Mesothelial cell of epicardium (in vitro differentiated cells): ENCODE results near the gene KCNK17. TPM values are rescaled to one million over a fixed set of nuclear protein-coding genes. Genes with fewer than 3 reads are reported as not detected.
"Not testable (repeated sequence)": the region's sequence is repeated elsewhere in the genome, so short reads cannot be mapped to it uniquely, and the experiment has no call there.

Source experiments
- DNase-seq, 2 experiments: peaks; one replicate each; pipeline ENCODE4 v3.0.0; 2021; ENCODE audit warnings: low spot score in 2 of 2; ENCODE audit not compliant: unreplicated experiment in 2 of 2
- H3K27ac Mint-ChIP-seq: 2 replicates; pipeline ENCODE4 v1.8.0; 2021; ENCODE audit warnings: mixed read lengths
- H3K27me3 Mint-ChIP-seq: 2 replicates; pipeline ENCODE4 v1.8.0; 2021; ENCODE audit warnings: low read depth, mixed read lengths
- H3K36me3 Mint-ChIP-seq: 2 replicates; pipeline ENCODE4 v1.8.0; 2021; ENCODE audit warnings: mixed read lengths
- H3K4me1 Mint-ChIP-seq: 2 replicates; pipeline ENCODE4 v1.8.0; 2021; ENCODE audit warnings: mixed read lengths
- H3K4me3 Mint-ChIP-seq: 2 replicates; pipeline ENCODE4 v1.8.0; 2021; ENCODE audit warnings: mild to moderate bottlenecking, moderate library complexity, mixed read lengths
- H3K9me3 Mint-ChIP-seq: 2 replicates; pipeline ENCODE4 v1.8.0; 2021; ENCODE audit warnings: mixed read lengths
- total RNA-seq: library from RNA; stranded (reverse); gene quantifications from 3 replicates; pipeline ENCODE4 v1.2.1, GENCODE V29; 2021
- TF ChIP-seq, protein P1 (sequence below): fragments of 200-600 bp; sonication (generic); IDR thresholded peaks from one replicate; pipeline ENCODE4 v1.5.0; 2021; ENCODE audit warnings: antibody characterized with exemption; ENCODE audit not compliant: unreplicated experiment

The KCNK17 gene
- total RNA-seq, 1 donor from 2014 or later, result not detected

DNA sequence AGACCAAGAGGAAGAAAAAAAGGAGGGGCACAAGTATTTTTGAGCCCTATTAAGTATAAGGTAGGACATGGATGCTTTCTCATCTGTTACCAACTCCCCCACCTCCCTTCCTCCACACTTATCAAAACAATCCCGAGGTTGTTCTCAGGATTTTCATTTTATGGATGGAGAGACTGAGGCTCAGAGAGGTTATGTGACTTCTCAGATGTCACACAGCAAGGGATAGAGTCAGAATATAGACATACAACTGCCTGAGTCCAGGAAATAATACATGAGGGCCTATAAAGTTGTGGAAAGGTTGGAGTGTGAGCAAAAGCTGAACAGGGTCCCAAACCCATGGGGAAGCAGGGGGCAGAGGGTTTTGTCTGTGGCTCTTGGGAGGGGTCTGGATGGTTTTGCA lies 19.3 kb downstream of the KCNK17 start:
- Mint-ChIP-seq H3K36me3 (no peaks in the 10 kb centered on the region), H3K4me1 (no peaks in the 10 kb centered on the region), H3K9me3 (no peaks in the 10 kb centered on the region), H3K4me3 (no peak overlapping the region), H3K27ac (no peak overlapping the region), H3K27me3 (peaks cover 35% of the 10 kb centered on the region)
- no peak for DNase-seq
- TF ChIP-seq, protein P1, sequence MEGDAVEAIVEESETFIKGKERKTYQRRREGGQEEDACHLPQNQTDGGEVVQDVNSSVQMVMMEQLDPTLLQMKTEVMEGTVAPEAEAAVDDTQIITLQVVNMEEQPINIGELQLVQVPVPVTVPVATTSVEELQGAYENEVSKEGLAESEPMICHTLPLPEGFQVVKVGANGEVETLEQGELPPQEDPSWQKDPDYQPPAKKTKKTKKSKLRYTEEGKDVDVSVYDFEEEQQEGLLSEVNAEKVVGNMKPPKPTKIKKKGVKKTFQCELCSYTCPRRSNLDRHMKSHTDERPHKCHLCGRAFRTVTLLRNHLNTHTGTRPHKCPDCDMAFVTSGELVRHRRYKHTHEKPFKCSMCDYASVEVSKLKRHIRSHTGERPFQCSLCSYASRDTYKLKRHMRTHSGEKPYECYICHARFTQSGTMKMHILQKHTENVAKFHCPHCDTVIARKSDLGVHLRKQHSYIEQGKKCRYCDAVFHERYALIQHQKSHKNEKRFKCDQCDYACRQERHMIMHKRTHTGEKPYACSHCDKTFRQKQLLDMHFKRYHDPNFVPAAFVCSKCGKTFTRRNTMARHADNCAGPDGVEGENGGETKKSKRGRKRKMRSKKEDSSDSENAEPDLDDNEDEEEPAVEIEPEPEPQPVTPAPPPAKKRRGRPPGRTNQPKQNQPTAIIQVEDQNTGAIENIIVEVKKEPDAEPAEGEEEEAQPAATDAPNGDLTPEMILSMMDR, result no peak

DNA sequence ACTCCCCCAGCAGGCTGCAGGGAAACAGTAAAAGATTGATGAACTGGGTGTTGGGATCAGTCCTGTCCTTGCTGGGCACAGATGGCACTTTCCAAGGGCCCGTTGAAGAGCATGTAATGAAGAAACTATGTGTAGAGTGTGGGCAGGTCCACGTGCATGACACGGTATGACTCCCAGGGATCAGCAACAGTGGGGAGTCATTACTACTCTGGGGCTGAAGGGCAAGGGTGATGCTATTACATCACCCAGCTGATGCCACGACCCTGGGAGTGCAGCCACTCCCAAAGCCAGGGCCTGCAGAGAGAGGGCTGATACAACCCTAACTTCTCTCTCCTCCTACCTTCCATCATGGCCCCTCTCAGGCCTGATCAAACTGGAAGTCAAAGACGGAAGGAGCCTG lies 20.1 kb downstream of the KCNK17 start:
- no peaks in the 10 kb centered on the region for H3K36me3 Mint-ChIP-seq
- peaks cover 35% of the 10 kb centered on the region for H3K27me3 Mint-ChIP-seq
- TF ChIP-seq, protein P1, result no peak
- H3K4me3 Mint-ChIP-seq, result no peak overlapping the region
- H3K27ac Mint-ChIP-seq, result no peak overlapping the region
- no peaks in the 10 kb centered on the region for H3K9me3 Mint-ChIP-seq
- no peak for DNase-seq
- H3K4me1 Mint-ChIP-seq, result no peaks in the 10 kb centered on the region

DNA sequence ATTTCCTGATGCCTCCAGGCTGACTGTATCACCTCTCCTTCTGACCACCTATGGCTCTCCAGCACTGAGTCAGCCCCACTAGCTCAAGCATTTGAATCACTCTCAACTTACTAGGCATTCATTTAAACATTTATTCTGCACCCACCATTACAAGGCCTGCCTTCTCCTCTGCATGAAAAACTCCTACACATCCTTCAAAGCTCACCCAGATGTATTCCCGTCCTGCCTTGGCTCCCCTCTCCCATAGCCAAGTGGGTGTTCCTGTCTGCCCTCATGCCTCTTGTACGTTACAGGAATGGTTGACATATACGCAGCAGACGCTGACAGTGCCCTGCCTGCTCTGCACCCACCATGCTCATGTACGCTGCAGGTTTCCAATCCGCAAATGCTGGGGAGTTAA lies 21.6 kb downstream of the KCNK17 start:
- H3K9me3 Mint-ChIP-seq, result no peaks in the 10 kb centered on the region
- no peak for DNase-seq
- no peaks in the 10 kb centered on the region for H3K4me1 Mint-ChIP-seq
- TF ChIP-seq, protein P1, result no peak
- H3K27ac Mint-ChIP-seq, result no peak overlapping the region
- H3K27me3 Mint-ChIP-seq, result peaks cover 40% of the 10 kb centered on the region
- H3K4me3 Mint-ChIP-seq, result no peak overlapping the region
- no peaks in the 10 kb centered on the region for H3K36me3 Mint-ChIP-seq

DNA sequence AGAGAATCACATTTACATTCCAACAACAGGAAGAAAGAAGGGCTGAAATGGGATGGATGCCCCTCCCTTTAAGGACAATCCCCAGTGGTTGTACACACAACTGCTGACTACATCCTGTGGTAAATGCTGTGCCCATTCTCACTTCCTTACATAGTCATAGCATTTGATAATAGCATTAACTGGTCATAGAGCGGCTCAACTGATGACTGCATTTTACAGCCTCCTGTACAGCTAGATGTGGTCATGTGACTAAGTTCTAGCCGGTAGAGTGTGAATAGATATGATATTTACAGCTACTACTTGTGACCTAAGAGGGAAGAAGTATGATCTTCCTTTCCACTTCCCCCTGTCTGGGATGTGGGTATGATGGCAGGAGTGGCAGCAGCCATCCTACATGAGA lies 24.7 kb downstream of the KCNK17 start:
- Mint-ChIP-seq H3K4me3 (no peak overlapping the region), H3K4me1 (no peaks in the 10 kb centered on the region), H3K27me3 (peaks cover 40% of the 10 kb centered on the region), H3K36me3 (no peaks in the 10 kb centered on the region), H3K27ac (no peak overlapping the region), H3K9me3 (peaks cover 4% of the 10 kb centered on the region)
- TF ChIP-seq, protein P1, result no peak
- DNase-seq, result no peak

DNA sequence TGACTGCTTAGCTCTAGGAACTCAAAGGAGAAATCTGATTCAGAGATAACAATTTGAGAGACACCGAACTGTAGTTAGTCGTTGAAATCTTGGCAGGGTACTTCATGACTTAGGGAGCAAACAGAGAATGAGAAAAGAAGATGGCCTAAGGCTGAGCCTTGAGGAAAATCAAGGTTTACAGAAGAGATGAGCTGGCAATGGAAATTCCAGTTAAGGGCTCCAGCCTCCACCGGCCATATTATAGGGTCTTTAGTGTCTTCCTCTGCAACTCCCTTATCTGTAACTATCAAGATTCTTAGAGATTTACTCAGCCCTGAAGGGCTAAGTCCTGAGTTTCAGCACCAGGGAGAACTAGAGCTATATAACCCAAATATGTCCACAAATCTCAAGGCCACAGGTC lies 26.6 kb downstream of the KCNK17 start:
- peaks cover 37% of the 10 kb centered on the region for H3K27me3 Mint-ChIP-seq
- no peak for DNase-seq
- no peaks in the 10 kb centered on the region for H3K36me3 Mint-ChIP-seq
- H3K9me3 Mint-ChIP-seq, result peaks cover 4% of the 10 kb centered on the region
- TF ChIP-seq, protein P1, result no peak
- no peaks in the 10 kb centered on the region for H3K4me1 Mint-ChIP-seq
- no peak overlapping the region for H3K27ac Mint-ChIP-seq
- no peak overlapping the region for H3K4me3 Mint-ChIP-seq

DNA sequence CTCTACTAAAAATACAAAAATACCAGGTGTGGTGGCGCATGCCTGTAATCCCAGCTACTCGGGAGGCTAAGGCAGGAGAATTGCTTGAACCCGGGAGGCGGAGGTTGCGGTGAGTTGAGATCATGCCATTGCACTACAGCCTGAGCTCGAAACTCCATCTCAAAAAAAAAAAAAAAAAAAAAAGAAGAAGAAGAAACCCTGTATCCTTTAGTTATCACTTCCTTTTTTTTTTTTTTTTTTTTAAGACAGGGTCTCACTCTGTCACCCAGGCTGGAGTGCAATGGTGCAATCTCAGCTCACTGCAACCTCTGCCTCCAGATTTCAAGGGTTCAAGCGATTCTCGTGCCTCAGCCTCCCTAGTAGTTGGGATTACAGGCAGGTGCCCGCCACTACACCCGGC lies 27.6 kb downstream of the KCNK17 start:
- not testable (repeated sequence) for DNase-seq, H3K9me3 Mint-ChIP-seq, H3K4me3 Mint-ChIP-seq, H3K27ac Mint-ChIP-seq, H3K4me1 Mint-ChIP-seq, H3K36me3 Mint-ChIP-seq
- H3K27me3 Mint-ChIP-seq, result peaks cover 30% of the 10 kb centered on the region
